Endometrial microvascular endothelial cells (primary cell): Measurements from ENCODE around the gene NFX1. TPM values are rescaled to one million over a fixed set of nuclear protein-coding genes. Genes with fewer than 3 reads are reported as not detected.
"Not testable (repeated sequence)": the region's sequence is repeated elsewhere in the genome, so short reads cannot be mapped to it uniquely, and the experiment has no call there.

Experiments used
- in situ Hi-C: cut with HindIII; loops from 2 replicates; pipeline ENCODE4 v1.10.0; 2017; ENCODE audit warnings: low sequenced_read_pairs, low pct_unique_long_range_greater_than_20kb; ENCODE audit errors: inconsistent ontology term
- total RNA-seq: library from RNA; depleted of rRNA; stranded (reverse); fragments of >200 nt; gene quantifications from one replicate; pipeline ENCODE4 v1.2.3, GENCODE V29; 2015; ENCODE audit errors: inconsistent ontology term

The NFX1 gene
- total RNA-seq, 1 donor from 2014 or later, result 24.3 TPM

DNA sequence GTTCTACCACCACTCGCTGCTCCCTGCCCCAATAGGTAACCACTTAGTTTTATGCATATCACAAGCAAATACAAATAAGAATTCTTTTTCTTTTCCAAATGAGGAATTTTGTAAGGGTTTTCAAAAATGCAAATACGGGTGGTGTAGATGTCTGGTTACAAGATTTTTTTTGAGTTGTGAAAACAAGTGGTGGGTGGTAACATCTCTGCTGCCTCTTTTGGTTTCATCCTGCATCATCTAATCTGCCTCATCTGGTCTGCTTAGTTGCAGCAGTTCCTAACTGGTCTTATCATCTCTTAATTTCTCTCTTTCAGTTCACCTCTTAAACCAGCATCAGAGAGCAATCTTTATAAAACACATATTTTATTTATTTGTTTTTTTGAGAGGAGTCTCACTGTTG is 5.3 kb downstream of the NFX1 start:
- in situ Hi-C loops, result loop anchor here (25.0 kb wide), 1 partner anchor 167 kb away; the partner anchor contains the start of gene NOL6

DNA sequence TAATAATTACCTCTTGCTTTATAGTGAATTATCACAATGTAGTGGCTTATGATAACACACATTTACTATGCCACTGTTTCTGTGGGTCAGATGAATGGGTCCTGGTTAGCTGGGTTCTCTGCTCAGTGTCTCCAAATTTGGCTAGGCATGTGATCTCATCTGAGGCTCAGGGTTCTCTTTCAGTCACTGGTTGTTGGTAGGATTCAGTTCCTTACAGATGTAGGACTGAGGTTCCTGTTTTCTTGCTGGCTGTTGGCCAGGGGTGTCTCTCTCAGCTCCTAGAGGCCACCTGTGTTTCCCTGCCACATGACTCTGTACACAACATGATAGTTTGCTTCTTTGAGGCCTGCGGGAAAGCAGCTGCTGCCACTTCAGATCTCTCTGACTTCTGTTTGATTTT is 7.1 kb downstream of the NFX1 start:
- in situ Hi-C loops, result loop anchor here (25.0 kb wide), 1 partner anchor 165 kb away; the partner anchor contains the start of gene NOL6

DNA sequence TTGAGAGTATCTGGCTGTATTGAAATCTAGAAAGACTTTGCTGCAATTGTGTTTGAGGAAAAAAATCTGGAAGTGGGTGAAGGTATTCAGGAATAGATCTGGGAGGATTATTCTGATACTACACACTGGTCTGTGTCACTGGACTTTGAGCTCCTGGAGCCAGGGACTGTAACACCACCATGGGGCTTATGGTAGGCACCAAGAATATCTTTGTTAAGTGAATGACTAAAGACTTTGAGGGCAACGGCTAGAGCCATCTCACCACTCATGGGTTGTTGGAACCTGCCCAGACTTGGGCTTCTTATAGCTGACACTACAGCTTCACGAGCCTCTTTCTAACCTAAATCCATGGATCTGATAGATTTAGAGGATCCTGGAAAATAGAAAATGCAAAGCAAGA is 10.2 kb downstream of the NFX1 start:
- in situ Hi-C loops, result no loop called here

DNA sequence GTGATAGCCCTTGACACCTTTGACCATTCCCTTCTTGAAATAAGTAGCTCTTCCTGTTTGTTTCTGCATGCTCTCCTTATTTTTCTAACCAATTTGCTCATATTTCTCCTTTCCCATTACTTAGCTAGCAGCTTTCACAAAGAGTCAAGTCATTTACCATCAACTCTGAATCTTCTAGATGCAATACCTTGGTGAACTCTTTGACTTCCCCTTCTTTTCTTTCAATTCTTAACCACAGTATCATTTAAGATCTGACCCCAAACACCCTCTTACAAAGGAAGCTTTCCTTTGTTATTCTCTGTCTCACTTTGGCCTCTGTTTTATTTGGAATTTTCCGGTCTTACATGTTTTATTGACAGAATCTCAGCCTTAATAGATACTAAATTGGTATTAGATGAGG is 14.0 kb downstream of the NFX1 start:
- in situ Hi-C loops, result no loop called here

DNA sequence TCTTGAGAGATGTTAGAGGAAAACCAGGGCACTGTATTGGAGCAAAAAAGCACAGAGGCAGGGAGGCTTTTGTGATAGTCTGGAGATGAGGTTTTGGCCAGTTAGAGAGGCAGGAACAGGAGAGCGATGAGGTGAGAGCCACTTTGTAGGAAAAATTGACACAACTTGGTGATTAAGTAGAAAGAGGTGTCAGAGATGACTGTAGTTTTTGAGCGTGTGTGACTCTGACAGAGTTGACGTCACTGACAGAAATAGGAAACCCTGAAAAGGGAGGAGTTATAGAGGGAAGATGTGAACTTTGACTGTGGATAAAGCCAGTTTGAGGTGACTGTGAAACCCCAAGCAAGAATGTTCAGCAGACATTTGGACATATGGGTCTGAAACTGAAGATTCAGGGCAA is 15.7 kb downstream of the NFX1 start:
- in situ Hi-C loops, result no loop called here

DNA sequence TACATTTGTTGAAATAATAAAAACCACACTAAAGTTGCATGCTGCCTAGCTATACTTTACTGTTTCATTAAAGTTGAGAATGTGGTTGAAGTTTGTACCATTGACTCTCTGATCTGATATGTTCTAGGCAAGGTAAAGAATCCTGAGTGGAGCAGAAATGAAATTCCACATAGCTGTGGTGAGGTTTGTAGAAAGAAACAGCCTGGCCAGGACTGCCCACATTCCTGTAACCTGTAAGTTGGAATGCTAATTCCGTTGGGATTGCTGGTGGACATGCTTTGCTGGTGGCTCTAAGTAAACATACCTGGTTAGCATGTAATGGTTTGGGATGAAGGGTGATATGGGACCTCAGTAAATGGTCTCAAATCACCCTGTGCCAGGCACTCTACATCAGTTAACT is 16.8 kb downstream of the NFX1 start:
- in situ Hi-C loops, result no loop called here

DNA sequence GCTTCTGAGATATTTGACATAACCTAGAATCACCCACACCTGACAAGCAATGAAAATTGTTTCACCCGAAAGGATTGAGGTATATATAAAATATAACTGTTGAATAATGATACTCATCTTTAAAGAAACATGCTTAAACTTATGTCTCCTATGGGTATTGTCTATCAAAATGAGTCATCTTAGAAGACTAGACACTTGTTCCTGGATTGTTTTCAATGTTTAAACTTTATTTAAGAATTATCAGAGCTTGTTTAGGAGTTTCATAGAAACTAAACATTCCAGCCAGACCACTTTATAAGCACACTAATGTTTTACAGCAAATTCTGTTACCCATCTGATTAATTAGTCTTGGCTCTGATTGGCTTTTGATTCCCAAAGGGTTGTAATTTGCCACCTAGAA is 19.6 kb downstream of the NFX1 start:
- in situ Hi-C loops, result no loop called here

DNA sequence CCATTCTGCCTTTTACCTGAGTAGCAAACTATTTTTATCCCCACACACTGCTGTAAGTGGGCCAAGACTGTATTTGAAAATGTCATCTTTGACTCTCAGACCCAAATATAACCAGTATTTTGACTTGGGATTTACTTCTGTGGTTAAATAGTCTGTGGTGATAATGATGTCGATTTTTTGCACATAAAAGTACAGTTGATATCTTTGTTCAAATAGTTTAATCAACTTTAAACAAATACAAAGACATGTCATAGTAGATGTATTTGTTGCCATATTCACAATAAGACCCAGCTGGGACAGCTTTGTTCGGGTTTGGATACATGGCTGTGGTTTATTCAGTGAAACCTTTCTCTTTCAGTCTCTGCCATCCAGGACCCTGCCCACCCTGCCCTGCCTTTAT is 20.4 kb downstream of the NFX1 start:
- in situ Hi-C loops, result no loop called here

DNA sequence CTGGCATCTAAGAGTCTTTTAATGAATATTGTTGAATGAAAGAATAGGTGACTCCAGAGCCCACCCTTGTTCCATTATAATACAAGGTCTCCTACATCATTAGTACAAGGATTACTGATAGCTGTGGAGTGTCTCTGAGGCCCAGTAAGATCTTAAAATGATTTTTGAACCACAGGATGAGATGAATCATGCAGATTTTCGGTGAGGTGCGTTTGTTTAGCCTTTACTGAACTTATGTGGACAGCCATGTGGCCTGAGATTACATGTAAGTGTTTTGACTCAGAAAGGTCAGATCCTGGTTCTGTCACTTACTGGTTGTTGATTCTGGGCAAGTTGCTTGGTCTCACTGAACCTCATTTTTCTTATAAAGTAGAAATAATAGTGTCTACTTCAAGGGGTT is 21.6 kb downstream of the NFX1 start:
- in situ Hi-C loops, result no loop called here

DNA sequence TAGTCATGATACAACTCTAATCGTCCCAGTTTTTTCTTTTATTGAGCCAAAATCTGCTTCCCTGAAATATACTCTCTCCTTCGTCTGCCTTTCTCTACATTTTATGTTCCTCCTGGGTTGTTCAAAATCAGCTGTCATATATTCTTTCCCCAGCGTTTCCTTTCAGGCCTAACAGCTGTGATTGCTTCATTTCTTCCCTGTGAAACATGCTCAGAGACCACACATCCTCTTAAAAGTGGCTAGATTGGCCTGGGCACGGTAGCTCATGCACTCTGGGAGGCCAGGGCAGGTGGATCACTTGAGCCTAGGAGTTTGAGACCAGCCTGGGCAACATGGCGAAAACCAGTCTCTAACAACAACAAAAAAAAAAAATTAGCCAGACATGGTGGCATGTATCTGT is 25.1 kb downstream of the NFX1 start:
- in situ Hi-C loops, result no loop called here

DNA sequence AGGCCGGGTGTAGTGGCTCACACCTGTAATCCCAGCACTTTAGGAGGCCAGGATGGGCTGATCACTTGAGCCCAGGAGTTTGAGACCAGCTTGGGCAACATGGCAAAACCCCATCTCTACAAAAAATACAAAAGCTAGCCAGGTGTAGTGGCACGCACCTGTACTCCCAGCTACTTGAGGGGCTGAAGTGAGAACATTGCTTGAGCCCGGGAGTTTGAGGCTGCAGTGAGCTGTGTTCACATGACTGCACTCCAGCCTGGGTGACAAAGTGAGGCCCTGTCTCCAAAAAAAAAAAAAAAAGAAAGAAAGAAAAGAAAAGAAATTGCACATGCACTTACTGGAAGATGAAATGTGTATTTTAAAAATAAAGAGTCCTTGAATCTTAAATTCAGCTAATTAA is 26.8 kb downstream of the NFX1 start:
- in situ Hi-C loops, result not testable (repeated sequence)

DNA sequence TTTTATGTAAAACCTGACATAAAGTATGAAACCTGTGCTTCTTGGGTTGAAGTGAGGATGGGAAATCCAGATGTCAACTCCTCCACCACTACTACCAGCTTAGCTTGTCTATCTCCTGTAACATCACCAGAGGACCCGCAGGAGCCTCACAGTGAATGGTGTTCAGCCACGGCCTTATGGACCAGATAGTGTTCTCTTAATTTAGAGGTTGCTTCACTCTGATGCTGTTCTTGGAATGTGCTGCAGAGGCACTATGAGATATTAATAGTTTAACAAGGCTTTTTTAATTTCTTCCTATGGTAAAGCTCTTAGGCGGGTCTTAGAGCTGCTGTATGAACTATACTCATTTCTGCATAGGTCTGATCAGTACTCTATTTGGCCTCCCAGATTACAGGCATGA is 27.9 kb downstream of the NFX1 start:
- in situ Hi-C loops, result no loop called here

DNA sequence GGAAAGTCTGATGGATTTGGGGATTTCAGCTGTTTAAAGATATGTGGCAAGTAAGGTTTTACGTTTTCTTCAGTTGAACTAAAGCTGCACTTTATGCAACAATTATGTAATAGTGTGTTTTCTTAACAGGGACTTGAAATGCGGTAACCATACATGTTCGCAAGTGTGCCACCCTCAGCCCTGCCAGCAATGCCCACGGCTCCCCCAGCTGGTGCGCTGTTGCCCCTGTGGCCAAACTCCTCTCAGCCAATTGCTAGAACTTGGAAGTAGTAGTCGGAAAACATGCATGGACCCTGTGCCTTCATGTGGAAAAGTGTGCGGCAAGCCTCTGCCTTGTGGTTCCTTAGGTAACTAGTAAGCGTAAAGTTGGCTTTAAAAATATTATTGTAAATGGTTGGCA is 28.5 kb downstream of the NFX1 start:
- in situ Hi-C loops, result no loop called here

DNA sequence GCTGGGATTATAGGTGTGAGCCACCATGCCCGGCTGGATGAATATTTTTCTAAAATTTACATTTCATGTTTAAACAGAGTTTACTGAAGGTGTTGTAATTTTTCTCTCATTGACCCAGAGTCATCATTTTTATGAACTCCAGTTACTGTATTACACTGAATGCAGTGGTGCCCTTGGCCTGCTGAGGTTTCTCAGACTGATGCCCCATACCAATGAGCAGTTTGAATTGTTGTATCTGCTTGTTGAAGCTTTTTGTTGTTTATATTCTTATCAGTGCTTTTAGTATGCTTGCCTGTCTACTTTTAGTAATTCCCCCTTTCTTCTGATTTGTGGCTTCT is 29.9 kb downstream of the NFX1 start:
- in situ Hi-C loops, result no loop called here

DNA sequence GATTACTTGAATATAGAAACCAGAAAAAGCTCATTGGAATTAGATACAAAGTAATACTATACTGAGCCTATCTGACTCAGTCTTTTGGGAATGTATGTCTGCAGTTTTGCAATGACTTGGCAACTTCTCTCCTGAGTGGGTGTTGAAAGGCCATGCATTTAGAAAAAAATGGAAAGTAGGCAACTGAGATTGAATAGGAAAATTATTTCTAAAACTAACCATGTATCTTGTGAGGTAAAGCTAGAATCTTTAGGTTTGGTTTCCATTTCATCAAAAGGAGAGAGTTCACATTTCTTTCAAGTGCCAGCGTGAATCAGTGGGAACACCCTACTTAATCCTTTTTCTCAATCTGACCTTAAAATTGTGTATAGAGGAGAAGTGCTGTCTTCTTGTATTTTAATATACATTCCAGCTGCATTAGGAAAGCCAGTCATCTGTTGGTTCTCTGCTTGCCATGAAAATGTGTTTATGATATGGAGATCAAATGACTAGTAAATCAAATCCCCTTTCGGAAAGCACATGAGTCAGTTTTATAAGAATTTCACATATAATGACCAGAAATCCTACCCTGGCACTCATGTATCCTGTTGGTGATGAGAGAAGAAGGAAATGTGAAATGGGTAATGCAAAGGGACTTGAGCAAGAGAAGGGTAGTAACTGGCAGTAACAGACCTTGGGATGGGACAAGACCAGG is 30.4 kb downstream of the NFX1 start:
- in situ Hi-C loops, result no loop called here

DNA sequence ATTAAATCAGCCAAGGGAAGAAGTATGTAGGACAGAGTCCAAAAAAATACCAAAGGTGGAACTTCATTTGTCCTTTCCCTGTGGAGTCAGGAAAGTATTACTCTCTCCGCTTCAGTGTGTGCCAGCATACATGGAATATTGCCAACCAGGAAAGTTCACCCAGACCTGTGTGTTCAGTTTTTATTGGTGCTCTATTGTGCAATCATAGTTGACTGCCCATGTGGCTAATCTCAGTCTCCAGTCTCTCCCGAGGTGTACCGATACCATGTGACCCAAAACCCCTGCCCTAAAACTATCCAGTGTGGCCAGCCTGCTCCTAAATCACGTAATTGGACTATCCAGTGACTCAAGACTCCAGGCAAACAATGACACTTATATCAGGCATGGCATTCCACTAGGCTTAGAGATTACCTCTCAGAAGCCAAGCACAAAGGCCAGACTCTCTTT is 38.8 kb downstream of the NFX1 start:
- in situ Hi-C loops, result no loop called here

DNA sequence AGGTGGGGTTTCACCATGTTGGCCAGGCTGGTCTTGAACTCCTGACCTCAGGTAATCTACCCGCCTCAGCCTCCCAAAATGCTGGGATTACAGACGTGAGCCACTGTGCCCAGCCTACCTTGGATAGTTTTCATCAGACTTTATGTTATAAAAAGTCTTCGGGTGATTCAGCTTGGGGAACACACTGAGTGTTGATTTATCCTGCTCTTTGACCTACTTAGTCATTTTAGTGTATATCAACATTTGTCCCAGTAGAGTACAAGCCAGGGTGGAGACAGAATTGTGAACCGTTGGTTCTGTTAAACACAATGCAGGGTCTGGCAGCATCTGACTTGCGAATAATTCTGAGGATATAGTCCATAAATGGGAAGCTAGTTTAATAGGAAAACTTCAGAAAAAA is 39.7 kb downstream of the NFX1 start:
- in situ Hi-C loops, result no loop called here

DNA sequence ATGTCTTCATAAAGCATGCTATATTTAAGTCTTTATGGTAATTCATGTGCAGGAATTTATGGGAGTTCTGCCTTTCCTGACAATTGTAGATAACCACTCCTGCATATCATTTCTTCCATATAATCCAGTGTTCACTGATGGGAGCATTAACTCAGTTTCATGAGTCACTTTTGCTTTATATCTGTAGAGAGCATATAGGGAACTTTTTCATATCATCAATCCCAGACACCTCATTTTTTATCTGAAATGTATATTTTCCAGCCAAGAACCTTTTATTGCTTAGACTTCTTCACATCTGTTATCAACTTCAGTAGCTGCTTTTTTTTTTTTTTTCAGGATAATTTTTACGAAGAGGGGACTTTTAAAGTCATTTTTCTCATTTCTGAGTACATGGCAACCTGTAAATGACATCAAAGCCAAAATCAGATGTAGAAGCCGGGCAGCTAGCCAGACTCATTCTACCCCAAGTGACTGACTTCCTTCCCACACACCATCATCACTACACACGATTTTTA is 41.1 kb downstream of the NFX1 start:
- in situ Hi-C loops, result no loop called here

DNA sequence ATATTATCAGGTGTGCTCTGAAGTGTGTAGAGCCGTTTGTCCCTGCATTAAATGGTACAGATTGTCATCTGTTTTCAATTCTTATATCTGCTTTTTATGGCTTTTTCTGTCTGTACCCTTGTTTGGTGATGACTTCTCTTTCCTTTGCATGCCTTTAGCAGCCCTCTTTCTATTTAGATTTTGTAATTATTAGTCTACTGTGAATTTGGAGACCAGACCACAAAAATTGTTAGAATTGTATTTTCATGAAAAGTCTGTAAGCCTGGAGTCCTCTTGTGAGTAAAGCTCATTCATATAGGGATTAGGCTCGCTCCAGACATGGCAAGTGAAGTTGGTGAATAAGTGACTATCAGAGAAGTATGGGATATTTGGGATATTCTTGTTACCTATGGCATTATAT is 41.7 kb downstream of the NFX1 start:
- in situ Hi-C loops, result no loop called here

DNA sequence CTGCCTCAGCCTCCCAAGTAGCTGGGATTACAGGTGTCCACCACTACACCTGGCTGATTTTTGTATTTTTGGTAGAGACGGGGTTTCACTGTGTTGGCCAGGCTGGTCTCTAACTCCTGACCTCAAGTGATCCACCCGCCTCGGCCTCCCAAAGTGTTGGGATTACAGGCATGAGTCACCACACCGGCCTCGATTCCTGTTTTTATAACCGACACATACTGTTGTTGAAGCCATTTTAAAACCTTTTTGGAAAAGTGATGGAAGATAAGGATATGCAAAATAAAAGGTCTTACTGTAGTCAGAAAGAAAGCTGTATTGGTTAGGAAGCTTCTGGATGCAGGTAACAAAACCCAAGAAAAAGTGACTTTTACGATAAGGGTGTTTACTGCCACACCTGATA is 42.6 kb downstream of the NFX1 start:
- in situ Hi-C loops, result not testable (repeated sequence)

DNA sequence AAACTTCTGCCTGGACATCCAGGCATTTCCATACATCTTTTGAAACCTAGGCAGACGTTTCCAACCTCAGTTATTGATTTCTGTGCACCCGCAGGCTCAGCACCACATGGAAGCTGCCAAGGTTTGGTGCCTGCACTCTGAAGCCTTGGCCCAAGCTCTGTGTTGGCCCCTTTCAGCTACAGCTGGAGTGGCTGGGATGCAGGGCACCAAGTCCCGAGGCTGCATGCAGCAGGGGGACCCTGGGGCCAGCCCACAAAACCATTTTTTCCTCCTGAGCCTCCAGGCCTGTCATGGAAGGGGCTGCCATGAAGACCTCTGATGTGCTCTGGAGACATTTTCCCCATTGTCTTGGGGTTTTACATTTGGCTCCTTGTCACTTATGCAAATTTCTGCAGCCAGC is 49.9 kb downstream of the NFX1 start:
- in situ Hi-C loops, result no loop called here
